KMS-11 (cell line): ENCODE data around the gene VPS13A.
"Not testable (repeated sequence)": the region's sequence is repeated elsewhere in the genome, so short reads cannot be mapped to it uniquely, and the experiment has no call there.

Source experiments
- H2AFZ ChIP-seq: fragments of 200-600 bp; sonication (generic); 2 replicates; pipeline ENCODE4 v1.6.1; 2016; ENCODE audit warnings: antibody characterized with exemption, mixed run types, low read depth
- H3K27ac ChIP-seq: fragments of 200-600 bp; sonication (generic); 2 replicates; pipeline ENCODE4 v1.6.1; 2016; ENCODE audit warnings: mild to moderate bottlenecking, mixed run types
- H3K27me3 ChIP-seq: fragments of 200-600 bp; sonication (generic); 2 replicates; pipeline ENCODE4 v1.6.1; 2017; ENCODE audit warnings: mild to moderate bottlenecking, low read depth, mixed run types, moderate library complexity; ENCODE audit not compliant: insufficient read depth
- H3K36me3 ChIP-seq: fragments of 200-600 bp; sonication (generic); 2 replicates; pipeline ENCODE4 v1.6.1; 2017; ENCODE audit warnings: mild to moderate bottlenecking, mixed run types; ENCODE audit not compliant: insufficient read depth
- H3K4me1 ChIP-seq: fragments of 200-600 bp; sonication (generic); 2 replicates; pipeline ENCODE4 v1.6.1; 2016; ENCODE audit warnings: mild to moderate bottlenecking, low read depth, mixed run types; ENCODE audit not compliant: poor library complexity, severe bottlenecking
- H3K4me2 ChIP-seq: fragments of 200-600 bp; sonication (generic); 2 replicates; pipeline ENCODE4 v1.7.0; 2016; ENCODE audit warnings: mild to moderate bottlenecking, mixed run types
- H3K4me3 ChIP-seq: fragments of 200-600 bp; sonication (generic); IDR thresholded peaks from 2 replicates; pipeline ENCODE4 v1.6.1; 2017; ENCODE audit warnings: low read depth, low read length, mixed read lengths; ENCODE audit not compliant: insufficient read depth
- H3K79me2 ChIP-seq: fragments of 200-600 bp; sonication (generic); 2 replicates; pipeline ENCODE4 v1.6.1; 2016; ENCODE audit warnings: low read depth, mixed run types; ENCODE audit not compliant: insufficient read depth
- H3K9ac ChIP-seq: fragments of 200-600 bp; sonication (generic); 2 replicates; pipeline ENCODE4 v1.6.1; 2016; ENCODE audit warnings: mild to moderate bottlenecking, mixed run types
- H4K20me1 ChIP-seq: fragments of 200-600 bp; sonication (generic); 2 replicates; pipeline ENCODE4 v1.6.1; 2016; ENCODE audit warnings: mild to moderate bottlenecking, mixed run types; ENCODE audit not compliant: insufficient read depth
- CTCF ChIP-seq: fragments of 200-600 bp; sonication (generic); conservative IDR thresholded peaks from 2 replicates; pipeline ENCODE4 v1.6.1; 2017; ENCODE audit warnings: low read depth, mild to moderate bottlenecking, antibody characterized with exemption, low read length, moderate library complexity, mixed read lengths

Gene VPS13A

GRCh38 chr9:77435688-77436087 is 258.4 kb downstream of the VPS13A start:
- Histone ChIP-seq H3K9ac (no peak overlapping the region), H3K4me1 (no peaks in the 10 kb centered on the region), H3K4me3 (no peak overlapping the region), H4K20me1 (no peaks in the 10 kb centered on the region), H3K36me3 (no peaks in the 10 kb centered on the region), H3K27me3 (no peaks in the 10 kb centered on the region), H3K79me2 (no peaks in the 10 kb centered on the region), H2AFZ (no peak overlapping the region), H3K27ac (no peak overlapping the region), H3K4me2 (no peak overlapping the region)
- no peak for TF ChIP-seq CTCF

- Histone ChIP-seq H3K79me2 (no peaks in the 10 kb centered on the region), H3K9ac (no peak overlapping the region), H2AFZ (no peak overlapping the region), H3K36me3 (no peaks in the 10 kb centered on the region), H3K4me3 (no peak overlapping the region), H3K4me2 (no peak overlapping the region), H4K20me1 (no peaks in the 10 kb centered on the region), H3K4me1 (no peaks in the 10 kb centered on the region), H3K27ac (no peak overlapping the region), H3K27me3 (no peaks in the 10 kb centered on the region)
- TF ChIP-seq CTCF, result no peak
Observed at GRCh38 chr9:77438653-77439052, 261.3 kb downstream of the VPS13A start.

GRCh38 chr9:77440057-77440456 is 262.7 kb downstream of the VPS13A start:
- H4K20me1 ChIP-seq, result no peaks in the 10 kb centered on the region
- H3K4me2 ChIP-seq, result no peak overlapping the region
- H3K4me1 ChIP-seq, result no peaks in the 10 kb centered on the region
- no peak overlapping the region for H2AFZ ChIP-seq
- H3K36me3 ChIP-seq, result no peaks in the 10 kb centered on the region
- H3K79me2 ChIP-seq, result no peaks in the 10 kb centered on the region
- no peak overlapping the region for H3K27ac ChIP-seq
- no peaks in the 10 kb centered on the region for H3K27me3 ChIP-seq
- no peak overlapping the region for H3K9ac ChIP-seq
- no peak overlapping the region for H3K4me3 ChIP-seq
- no peak for TF ChIP-seq CTCF

GRCh38 chr9:77441124-77441523 is 263.8 kb downstream of the VPS13A start:
- not testable (repeated sequence) for H3K79me2 ChIP-seq, H3K27ac ChIP-seq, H3K4me3 ChIP-seq, H2AFZ ChIP-seq, H3K9ac ChIP-seq, H3K27me3 ChIP-seq, H3K4me1 ChIP-seq, H4K20me1 ChIP-seq, H3K36me3 ChIP-seq, H3K4me2 ChIP-seq

- no peak overlapping the region for H2AFZ ChIP-seq
Observed at GRCh38 chr9:77442436-77442835, 265.1 kb downstream of the VPS13A start.

More at GRCh38 chr9:77442436-77442835, 265.1 kb downstream of the VPS13A start:
- no peak overlapping the region for H3K9ac ChIP-seq
- H3K36me3 ChIP-seq, result no peaks in the 10 kb centered on the region
- H3K27me3 ChIP-seq, result no peaks in the 10 kb centered on the region
- TF ChIP-seq CTCF, result no peak
- no peaks in the 10 kb centered on the region for H4K20me1 ChIP-seq
- no peaks in the 10 kb centered on the region for H3K79me2 ChIP-seq
- H3K4me2 ChIP-seq, result no peak overlapping the region
- no peaks in the 10 kb centered on the region for H3K4me1 ChIP-seq
- no peak overlapping the region for H3K27ac ChIP-seq
- H3K4me3 ChIP-seq, result no peak overlapping the region
